Stimulated activated CD4-positive, alpha-beta T cell treated with anti-CD3 and anti-CD28 coated beads, Interleukin-12 subunit alpha, Interleukin-12 subunit beta, amount 100 ng/mL, for 4 hours (primary cell): ENCODE measurements around the gene HSD17B2.
"Not testable (repeated sequence)": the region's sequence is repeated elsewhere in the genome, so short reads cannot be mapped to it uniquely, and the experiment has no call there.

Source experiments
- DNase-seq: peaks from one replicate; pipeline ENCODE4 v3.0.0-alpha.2; 2020

HSD17B2 gene, protein sequence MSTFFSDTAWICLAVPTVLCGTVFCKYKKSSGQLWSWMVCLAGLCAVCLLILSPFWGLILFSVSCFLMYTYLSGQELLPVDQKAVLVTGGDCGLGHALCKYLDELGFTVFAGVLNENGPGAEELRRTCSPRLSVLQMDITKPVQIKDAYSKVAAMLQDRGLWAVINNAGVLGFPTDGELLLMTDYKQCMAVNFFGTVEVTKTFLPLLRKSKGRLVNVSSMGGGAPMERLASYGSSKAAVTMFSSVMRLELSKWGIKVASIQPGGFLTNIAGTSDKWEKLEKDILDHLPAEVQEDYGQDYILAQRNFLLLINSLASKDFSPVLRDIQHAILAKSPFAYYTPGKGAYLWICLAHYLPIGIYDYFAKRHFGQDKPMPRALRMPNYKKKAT

GRCh38 chr16:82034981-82035612, at the start of gene HSD17B2:
HSD17B2 (plus strand) TSS chr16:82035253; CDS start chr16:82035425, 172 bp downstream.
- DNase-seq: no peak

DNA sequence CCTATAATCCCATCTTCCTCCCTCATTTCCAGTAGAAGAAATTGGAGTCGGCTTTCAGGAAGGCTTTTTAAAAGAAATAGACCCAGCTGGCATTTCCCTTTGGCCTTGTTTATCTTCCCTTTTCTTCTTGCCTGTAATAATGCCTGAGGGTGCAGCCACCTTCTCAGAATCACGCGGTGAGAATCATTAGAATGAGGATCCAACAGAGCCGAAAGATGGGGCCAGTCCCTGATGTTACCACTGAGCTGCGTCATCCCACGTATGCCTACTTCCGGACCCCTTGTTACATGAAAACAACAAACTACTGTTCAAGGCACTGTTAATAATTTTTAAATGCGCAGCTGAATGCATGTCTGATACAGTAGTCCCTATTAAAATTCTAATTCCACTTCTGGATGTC, 47.9 kb upstream of the HSD17B2 start:
- no peak for DNase-seq

DNA sequence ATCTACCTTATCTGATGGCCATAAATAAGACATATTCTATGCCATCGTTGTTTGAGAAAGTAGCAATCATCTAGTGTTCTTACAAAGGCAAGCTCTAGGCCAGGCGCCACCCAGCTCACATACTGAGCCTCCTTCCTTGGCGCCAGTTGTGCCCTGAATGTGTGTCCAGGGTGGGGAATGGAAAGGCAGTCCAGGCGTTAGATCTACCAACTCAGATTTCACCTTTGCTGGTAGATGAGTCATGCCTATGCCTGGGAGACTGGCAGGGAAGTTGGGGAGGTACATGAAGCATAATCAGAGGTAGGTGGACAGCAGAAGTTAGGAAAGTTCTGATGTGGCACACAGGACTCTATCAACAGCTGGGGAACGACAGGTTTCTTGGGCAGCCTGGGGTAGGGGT, 47.3 kb upstream of the HSD17B2 start:
- no peak for DNase-seq

- DNase-seq: no peak
Observed at GRCh38 chr16:81992859-81993258, 42.2 kb upstream of the HSD17B2 start.

DNA sequence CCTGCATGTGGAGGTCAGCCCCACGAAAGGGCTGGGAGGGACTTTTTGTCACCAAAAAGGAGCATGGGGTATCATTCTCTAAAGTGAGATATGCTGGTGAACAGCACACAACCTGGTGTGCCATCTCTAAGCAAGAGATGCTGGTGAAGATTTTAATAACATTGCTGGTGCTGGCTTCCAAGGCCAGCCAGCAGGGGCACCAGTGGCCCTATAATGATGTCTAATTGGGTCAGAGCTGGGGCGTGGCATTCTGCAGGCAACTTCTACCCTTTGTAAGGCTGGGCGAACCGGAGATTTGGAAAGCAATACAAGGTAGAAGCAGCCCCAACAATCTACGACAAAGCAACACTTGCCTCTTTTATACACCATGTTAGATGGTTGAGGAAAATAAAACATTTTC, 40.6 kb upstream of the HSD17B2 start:
- no peak for DNase-seq

GRCh38 chr16:81995651-81996050, 39.4 kb upstream of the HSD17B2 start:
- DNase-seq: no peak

DNA sequence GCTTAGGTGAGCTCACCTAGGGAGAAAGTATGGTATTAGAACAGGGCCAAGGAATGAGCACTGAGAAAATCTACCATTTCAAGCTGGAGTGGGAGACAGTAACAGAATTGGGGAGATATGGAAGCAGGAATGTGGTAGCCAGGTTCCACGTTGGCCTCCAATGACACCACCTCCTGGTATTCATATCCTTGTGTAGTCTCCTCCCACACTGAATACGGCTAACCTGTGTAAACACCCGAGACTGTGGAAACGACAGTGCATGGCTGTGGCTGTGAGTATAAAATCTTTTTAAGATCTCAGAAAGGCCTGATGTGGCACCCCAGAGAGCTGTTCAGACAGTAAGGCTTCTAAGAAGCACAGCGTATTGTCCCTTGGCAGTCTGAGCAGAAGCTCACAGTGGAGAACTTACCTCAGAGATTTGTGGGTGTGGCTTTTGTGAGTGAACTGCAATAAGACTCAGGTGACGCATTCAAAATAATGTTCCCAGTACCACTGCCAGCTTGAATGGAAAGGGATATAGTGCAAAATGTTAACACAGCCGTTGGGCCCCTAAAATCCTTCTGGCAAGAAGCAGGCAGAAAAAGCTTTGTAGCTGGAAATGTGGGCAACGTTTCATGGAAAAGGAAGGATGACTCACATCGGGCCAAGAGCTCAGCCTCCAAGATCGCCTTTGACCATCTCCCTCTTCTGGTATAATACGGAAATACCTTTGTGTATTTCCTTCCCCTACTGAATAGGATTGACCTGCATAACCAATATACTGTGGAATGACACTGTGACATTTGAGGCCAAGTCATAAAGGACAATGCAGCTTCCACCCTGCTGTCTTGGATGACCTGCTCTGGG, 38.2 kb upstream of the HSD17B2 start:
- DNase-seq: no peak

DNA sequence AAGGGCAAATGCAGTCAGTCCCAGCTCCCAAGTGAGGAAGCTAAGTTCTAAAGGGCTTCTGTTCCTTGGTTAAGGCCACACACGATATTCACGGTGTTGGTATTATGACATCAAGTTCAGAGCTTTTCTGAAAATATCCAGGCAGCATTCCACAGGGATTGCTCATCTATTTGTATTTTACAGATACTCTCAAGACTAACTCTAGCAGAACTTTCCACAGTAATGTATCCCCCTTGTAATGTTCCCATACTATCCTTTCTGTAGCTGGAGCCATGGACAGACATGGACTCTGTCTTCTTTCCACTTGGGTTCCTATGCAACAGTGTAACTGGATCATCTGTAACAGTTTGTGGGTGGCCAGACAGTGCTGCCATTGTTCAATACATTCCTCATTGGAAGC, 37.3 kb upstream of the HSD17B2 start:
- no peak for DNase-seq

- DNase-seq: no peak
Observed at GRCh38 chr16:82002831-82003230, 32.2 kb upstream of the HSD17B2 start.

DNA sequence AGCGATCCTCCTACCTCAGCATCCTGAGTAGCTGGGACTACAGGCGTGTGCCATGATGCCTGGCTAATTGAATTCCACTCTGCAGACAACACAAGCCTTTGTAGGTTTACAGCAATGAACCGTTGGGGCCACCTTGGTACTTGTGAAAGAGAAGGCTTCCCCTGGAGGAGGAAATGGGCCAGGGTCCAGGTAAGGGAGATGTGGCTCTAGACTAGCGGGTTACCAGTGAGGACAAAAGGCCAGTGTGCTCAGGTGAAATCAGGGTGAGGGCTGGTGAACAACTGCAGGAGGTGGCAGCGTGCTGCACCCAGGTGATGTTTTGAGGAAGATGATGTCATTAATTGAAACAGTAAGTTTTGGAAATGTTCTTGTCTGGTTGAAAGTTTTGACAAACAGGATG, 30.5 kb upstream of the HSD17B2 start:
- no peak for DNase-seq

- DNase-seq: no peak
Observed at GRCh38 chr16:82005027-82005830, 29.8 kb upstream of the HSD17B2 start.

GRCh38 chr16:82006036-82006435, 29.0 kb upstream of the HSD17B2 start:
- no peak for DNase-seq

DNA sequence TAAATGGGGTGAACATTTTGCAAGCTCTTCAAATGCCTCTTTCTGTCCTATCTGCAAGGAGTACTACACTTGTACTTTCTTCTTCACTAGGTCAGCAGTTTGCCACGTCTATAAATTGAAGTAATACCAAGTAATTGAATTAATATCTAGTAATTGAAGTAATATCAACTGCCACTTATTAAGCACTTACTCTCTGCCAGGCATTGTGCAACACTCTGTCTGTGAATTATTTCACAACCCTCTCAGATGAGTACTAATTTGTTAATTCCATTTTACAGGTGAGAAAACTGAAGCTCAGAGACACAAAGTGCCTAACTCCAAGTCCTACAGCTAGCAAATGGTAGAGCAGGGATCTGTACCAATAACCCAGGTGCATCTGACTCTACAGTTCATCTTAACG, 27.9 kb upstream of the HSD17B2 start:
- DNase-seq: no peak

DNA sequence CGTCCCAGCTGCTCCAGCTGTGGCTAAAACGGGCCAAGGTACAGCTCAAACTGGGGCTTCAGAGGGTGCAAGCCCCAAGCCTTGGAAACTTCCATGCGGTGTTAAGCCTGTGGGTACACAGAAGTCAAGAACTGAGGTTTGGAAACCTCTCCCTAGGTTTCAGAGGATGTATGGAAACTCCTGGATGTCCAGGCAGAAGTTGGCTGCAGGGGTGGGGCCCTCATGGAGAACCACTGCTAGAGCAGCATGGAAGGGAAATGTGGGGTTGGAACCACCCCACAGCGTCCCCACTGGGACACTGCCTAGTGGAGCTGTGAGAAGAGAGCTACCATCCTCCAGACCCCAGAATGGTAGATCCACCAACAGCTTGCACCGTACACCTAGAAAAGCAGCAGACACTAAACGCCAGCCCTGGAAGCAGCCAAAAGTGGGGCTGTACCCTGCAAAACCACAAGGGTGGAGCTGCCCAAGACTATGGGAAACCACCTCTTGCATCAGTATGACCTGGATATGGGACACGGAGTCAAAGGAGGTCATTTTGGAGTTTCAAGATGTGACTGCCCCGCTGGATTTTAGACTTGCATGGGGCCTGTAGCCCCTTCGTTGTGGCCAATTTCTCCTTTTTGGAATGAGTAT, 26.0 kb upstream of the HSD17B2 start:
- no peak for DNase-seq

GRCh38 chr16:82009789-82010188, 25.3 kb upstream of the HSD17B2 start:
- DNase-seq: not testable (repeated sequence)

DNA sequence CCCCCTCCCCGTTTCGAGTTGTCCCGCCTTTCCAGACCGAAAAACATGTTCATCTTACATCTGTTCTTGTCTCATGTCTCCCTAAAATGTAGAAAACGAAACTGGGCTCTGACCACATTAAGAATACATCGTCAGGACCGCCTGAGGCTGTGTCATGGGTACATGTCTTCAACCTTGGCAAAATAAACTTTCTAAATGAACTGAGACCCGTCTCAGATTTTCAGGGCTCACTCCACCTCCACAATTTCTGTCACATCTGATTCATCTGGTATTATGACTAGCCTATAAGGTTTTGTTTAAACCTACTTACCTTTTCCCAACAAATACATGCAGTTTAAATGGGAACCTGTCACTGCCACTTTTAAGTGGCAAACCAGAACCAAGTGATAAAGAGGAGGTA, 24.4 kb upstream of the HSD17B2 start:
- DNase-seq: no peak

- peak; percentile 61 for DNase-seq
Observed at GRCh38 chr16:82011199-82011641, 23.8 kb upstream of the HSD17B2 start, which contains the start of gene SDR42E1. SDR42E1 (minus strand) TSS chr16:82011470; CDS start chr16:82000858, 10,612 bp downstream.

DNA sequence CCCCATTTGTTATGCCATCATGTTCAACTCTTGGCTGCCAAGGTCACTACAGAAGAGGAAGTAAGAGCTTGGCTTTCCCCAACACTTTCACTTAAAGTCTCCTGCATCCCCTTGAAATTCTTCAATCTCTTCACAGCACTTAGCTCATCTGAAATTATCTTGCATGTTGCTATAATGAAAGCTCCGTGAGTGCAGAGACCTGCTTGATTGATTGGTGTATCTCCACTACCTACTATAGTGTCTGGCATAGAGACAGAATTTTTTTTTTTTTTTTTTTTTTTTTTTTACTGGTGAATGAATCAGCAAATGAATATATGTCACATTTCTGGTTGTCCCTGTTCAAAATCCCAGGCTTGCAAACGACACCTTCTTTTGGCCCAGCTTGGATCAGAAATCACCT, 21.9 kb upstream of the HSD17B2 start:
- DNase-seq: no peak

DNA sequence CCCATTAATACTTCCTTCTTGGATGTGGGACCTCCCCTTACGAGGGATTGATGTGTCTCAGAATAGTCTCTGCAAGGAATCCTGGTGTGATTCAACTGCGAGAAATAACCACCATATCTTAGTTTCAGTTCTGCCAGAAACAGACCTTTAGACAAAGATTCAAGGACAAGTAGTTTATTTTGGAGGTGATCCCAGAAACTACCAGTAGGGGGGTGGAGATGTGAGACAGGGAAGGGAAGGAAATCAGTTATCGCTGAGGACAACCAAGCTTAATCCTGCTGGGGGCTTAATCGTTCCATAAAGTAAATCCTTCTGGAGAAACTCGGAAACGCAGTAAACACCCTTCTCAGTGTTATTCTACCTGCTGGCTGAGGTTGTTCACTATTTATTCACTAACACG, 18.8 kb upstream of the HSD17B2 start:
- no peak for DNase-seq

GRCh38 chr16:82016964-82017363, 18.1 kb upstream of the HSD17B2 start:
- DNase-seq: no peak

DNA sequence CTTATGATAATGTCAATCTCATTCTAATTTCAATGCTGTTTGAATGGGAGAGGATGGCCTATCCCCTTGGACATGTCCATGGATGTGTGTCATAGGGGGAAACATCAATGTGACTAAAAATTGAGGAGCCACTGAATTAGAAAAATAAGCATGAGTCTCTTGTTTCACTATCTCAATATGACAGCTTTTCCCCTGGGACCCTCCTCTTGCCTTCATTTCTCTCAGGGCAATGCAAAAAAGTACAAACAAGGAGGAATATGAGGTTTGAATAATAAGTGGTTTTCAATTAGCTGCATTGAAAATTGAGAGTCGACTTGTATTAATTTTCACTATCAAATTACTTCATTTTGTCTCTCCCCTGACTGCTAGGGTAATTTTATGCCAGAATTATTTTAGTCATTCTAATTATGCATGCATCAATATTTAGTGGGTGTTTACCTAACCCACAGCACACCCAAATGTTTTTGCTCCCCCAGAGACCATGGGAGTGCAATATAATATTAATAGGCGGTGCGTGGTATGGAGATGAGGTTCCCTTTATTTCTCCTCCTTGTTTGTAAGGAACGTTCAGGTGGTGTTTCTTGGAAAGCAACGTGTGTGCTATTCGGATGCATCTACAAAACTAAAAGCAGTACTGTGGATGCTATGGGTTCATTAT, 17.0 kb upstream of the HSD17B2 start:
- no peak for DNase-seq

DNA sequence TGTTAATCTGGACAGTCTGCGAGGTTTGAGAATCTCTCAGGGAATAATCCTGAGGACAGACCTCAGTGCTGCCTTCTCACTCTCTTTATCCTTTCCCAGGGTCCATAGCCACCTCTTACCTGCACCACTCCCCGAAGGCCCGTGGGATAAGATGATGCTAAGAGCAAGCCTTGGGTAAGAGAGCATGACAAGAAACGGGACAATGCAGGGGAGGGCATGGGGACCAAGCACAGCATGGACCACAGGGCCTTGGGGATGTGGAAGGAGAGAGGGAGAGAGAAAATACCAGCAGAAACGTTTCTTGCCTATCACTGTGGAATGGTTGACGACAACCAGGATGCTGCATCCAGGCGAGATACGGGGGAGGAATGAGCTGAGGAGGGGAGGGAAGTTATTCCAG, 15.5 kb upstream of the HSD17B2 start:
- DNase-seq: no peak
